ENCODE measurements around the gene VAPB. TPM values are rescaled to one million over a fixed set of nuclear protein-coding genes. Genes with fewer than 3 reads are reported as not detected.

The VAPB gene
- polyA plus RNA-seq, 1 donor (not counting 4 experiments of a cell fraction or from before 2014, with no cell fraction given): 38.0 TPM

DNA sequence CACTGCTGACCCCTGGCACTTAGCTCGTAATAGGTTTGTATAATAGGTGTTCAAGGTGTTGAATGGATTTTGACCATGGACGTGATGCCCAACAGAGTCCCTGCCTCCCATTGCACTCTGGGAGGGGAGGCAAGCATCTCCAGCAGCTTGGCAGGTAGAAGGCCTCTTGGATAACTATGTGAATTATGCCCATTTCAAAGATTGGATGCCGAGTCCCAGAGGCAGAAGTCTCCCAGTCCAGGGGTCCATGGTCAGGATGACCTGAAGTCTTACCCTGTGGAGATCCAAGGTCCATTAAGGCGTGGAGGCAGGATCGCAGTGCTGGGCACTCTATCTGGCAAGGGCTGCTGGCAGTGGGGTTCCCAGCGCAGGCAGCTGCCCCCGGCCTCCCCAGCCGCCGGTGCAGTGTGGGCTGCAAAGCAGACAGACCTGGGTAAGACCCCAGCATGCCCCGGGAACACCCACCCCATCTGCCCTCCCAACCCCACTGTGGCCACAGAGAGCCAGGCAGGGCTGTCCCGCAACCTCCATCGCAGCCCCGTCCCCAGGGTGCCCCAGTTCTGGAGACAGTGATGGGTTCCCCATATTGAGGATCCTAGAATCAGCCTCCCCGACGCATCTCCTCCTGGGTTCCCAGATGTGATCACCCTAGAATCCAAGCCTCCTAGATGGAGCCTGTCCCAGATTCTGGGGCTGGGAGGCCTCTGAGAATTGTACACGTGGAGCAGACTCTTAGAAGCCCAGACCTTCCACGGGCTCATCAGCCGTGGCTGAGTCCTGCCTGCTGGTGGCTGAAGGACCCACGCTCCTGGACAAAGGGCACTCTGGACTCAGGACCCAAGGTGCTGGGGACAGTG lies 81.5 kb downstream of the VAPB start:
- TF ChIP-seq CTCF (optimal IDR thresholded peaks at IDR 0.05 in 1 of 3, IDR thresholded peaks at IDR 0.05 in 1 of 3, conservative IDR thresholded peaks at IDR 0.05 in 1 of 3; ENCODE audit: extremely low read depth in 1 of 3, insufficient read depth in 2 of 3, low read length in 3 of 3) (no peak), EZH2 (IDR thresholded peaks at IDR 0.05; ENCODE audit: low read length) (no peak)
- Histone ChIP-seq H3K27me3 (ENCODE audit: control insufficient read depth, extremely low read depth, insufficient read depth, low read length) (no peaks in the 10 kb centered on the region), H3K27ac (ENCODE audit: control insufficient read depth, insufficient read depth, low read length) (no peak overlapping the region), H3K9me3 (ENCODE audit: control insufficient read depth, low read depth, low read length) (no peaks in the 10 kb centered on the region), H3K4me3 (ENCODE audit: control insufficient read depth in 2 of 3, extremely low read depth in 1 of 3, insufficient read depth in 2 of 3, low read depth in 1 of 3, low read length in 3 of 3) (no peak overlapping the region), H3K9me1 (ENCODE audit: control insufficient read depth, extremely low read depth, insufficient read depth, low read length) (no peaks in the 10 kb centered on the region), H4K20me1 (ENCODE audit: control insufficient read depth, extremely low read depth, insufficient read depth, low read length) (no peaks in the 10 kb centered on the region), H3K79me2 (ENCODE audit: control insufficient read depth, insufficient read depth, low read length) (no peaks in the 10 kb centered on the region), H3K36me3 (ENCODE audit: control insufficient read depth in 2 of 2, extremely low read depth in 1 of 2, insufficient read depth in 2 of 2, low read length in 2 of 2) (no peaks in the 10 kb centered on the region), H3K9ac (ENCODE audit: control insufficient read depth, extremely low read depth, insufficient read depth, low read length) (no peak overlapping the region), H3K4me2 (ENCODE audit: control insufficient read depth, extremely low read depth, insufficient read depth, low read depth, low read length) (no peak overlapping the region), H3K4me1 (ENCODE audit: control insufficient read depth, extremely low read depth, insufficient read depth, low read length) (no peaks in the 10 kb centered on the region), H2AFZ (ENCODE audit: control insufficient read depth, low read length) (no peak overlapping the region)
- DNase-seq (ENCODE audit: low read depth, low spot score): no peak
- dilution Hi-C loops (cut with MboI; ENCODE audit: extremely low pct_ligation_motif_present, low sequenced_read_pairs): no loop called here
- FAIRE-seq: no peak

DNA sequence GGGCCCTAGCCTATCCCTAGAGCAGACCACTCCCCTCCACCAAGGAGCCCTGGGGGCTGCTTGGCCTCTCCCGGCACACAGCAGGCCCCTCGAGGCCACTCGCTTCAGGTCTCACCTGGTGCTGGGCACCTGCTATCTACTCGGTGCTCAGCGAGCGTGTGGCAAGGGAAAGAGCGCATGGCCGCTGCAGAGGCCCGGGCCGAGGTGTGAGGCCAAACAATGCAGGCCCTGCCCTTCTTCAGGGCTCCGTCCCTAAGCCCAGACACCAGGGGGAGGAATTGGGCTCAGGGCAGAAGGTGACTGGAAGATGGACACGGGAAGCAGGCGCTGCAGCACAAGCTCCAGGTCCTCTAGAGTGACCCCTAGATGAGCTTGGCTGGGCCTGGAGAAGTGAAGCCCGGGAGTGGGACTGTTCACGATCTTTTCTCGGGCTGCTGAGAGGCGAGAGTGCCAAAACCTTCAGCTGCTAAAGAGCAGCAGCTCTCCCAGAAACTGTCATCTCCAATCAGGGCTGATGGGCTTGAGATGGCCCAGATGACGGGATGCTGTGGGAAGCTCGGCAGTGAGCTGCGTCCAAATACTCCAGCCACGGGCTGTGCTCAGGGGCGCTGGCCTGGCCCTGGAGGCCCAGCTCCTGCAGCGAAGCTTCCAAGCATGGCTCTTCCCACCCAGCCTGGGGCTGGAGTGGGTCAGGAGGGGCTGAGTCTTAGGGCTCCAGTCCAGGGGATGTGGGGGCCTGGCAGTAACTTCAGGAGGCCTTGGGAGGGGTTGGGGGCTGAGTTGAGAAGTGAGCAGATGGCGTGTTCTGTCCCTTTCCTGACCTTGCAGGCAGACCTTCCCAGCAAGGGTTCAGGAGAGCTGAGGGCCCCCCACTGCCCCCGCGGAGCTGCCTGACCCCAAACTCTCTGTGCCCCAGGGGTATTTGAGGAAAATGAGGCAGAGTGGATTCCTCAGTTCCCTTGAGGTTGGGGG lies 82.5 kb downstream of the VAPB start:
- DNase-seq (ENCODE audit: low read depth, low spot score) (no peak), FAIRE-seq (no peak)
- no peak overlapping the region for H3K27ac ChIP-seq (ENCODE audit: control insufficient read depth, insufficient read depth, low read length)
- H3K9me1 ChIP-seq (ENCODE audit: control insufficient read depth, extremely low read depth, insufficient read depth, low read length): no peaks in the 10 kb centered on the region
- H3K9ac ChIP-seq (ENCODE audit: control insufficient read depth, extremely low read depth, insufficient read depth, low read length): no peak overlapping the region
- no peak overlapping the region for H2AFZ ChIP-seq (ENCODE audit: control insufficient read depth, low read length)
- H3K36me3 ChIP-seq (ENCODE audit: control insufficient read depth in 2 of 2, extremely low read depth in 1 of 2, insufficient read depth in 2 of 2, low read length in 2 of 2): no peaks in the 10 kb centered on the region
- H3K79me2 ChIP-seq (ENCODE audit: control insufficient read depth, insufficient read depth, low read length): no peaks in the 10 kb centered on the region
- H4K20me1 ChIP-seq (ENCODE audit: control insufficient read depth, extremely low read depth, insufficient read depth, low read length): no peaks in the 10 kb centered on the region
- no peak overlapping the region for H3K4me3 ChIP-seq (ENCODE audit: control insufficient read depth in 2 of 3, extremely low read depth in 1 of 3, insufficient read depth in 2 of 3, low read depth in 1 of 3, low read length in 3 of 3)
- TF ChIP-seq EZH2 (IDR thresholded peaks at IDR 0.05; ENCODE audit: low read length) (no peak), CTCF (optimal IDR thresholded peaks at IDR 0.05 in 1 of 3, IDR thresholded peaks at IDR 0.05 in 1 of 3, conservative IDR thresholded peaks at IDR 0.05 in 1 of 3; ENCODE audit: extremely low read depth in 1 of 3, insufficient read depth in 2 of 3, low read length in 3 of 3) (no peak)
- no peaks in the 10 kb centered on the region for H3K9me3 ChIP-seq (ENCODE audit: control insufficient read depth, low read depth, low read length)
- H3K27me3 ChIP-seq (ENCODE audit: control insufficient read depth, extremely low read depth, insufficient read depth, low read length): no peaks in the 10 kb centered on the region
- no peak overlapping the region for H3K4me2 ChIP-seq (ENCODE audit: control insufficient read depth, extremely low read depth, insufficient read depth, low read depth, low read length)
- no peaks in the 10 kb centered on the region for H3K4me1 ChIP-seq (ENCODE audit: control insufficient read depth, extremely low read depth, insufficient read depth, low read length)
- dilution Hi-C loops (cut with MboI; ENCODE audit: extremely low pct_ligation_motif_present, low sequenced_read_pairs): no loop called here
